WI38 (cell line): ENCODE results near the gene SLC6A4.

Experiments used
- H3K4me3 ChIP-seq: 2 replicates; pipeline ENCODE4 v1.5.1; 2011; ENCODE audit warnings: low read depth, mild to moderate bottlenecking, control low read depth, low read length
- TF ChIP-seq, protein P1 (sequence below): IDR thresholded peaks from 2 replicates; pipeline ENCODE4 v1.5.1; 2012; ENCODE audit warnings: low read depth, mild to moderate bottlenecking, control low read depth, low read length

The SLC6A4 gene

GRCh38 chr17:30200106-30200505 lies 35.4 kb downstream of the SLC6A4 start:
- H3K4me3 ChIP-seq: no peak overlapping the region
- TF ChIP-seq, protein P1, sequence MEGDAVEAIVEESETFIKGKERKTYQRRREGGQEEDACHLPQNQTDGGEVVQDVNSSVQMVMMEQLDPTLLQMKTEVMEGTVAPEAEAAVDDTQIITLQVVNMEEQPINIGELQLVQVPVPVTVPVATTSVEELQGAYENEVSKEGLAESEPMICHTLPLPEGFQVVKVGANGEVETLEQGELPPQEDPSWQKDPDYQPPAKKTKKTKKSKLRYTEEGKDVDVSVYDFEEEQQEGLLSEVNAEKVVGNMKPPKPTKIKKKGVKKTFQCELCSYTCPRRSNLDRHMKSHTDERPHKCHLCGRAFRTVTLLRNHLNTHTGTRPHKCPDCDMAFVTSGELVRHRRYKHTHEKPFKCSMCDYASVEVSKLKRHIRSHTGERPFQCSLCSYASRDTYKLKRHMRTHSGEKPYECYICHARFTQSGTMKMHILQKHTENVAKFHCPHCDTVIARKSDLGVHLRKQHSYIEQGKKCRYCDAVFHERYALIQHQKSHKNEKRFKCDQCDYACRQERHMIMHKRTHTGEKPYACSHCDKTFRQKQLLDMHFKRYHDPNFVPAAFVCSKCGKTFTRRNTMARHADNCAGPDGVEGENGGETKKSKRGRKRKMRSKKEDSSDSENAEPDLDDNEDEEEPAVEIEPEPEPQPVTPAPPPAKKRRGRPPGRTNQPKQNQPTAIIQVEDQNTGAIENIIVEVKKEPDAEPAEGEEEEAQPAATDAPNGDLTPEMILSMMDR: no peak

DNA sequence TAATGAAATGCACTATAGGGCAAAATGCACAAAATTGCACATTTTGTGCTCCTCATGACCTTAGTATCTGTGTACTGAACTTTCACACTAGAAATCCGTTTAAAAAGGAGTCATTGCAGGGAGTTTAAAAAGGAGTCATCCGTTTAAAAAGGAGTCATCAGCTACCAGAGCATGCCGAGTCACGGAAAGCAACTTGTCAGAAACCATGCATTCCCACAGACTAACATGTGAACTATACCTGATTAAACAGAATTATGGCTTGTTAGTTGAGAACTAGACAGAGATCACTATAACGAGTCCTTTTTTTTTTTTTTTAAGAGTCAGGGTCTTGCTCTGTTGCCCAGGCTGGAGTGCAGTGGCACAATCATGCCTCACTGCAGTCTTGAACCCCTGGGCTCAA lies 35.9 kb downstream of the SLC6A4 start:
- TF ChIP-seq, protein P1: no peak
- no peak overlapping the region for H3K4me3 ChIP-seq

GRCh38 chr17:30197416-30197815 lies 38.1 kb downstream of the SLC6A4 start:
- no peak overlapping the region for H3K4me3 ChIP-seq
- TF ChIP-seq, protein P1: no peak

GRCh38 chr17:30196504-30196903 lies 39.0 kb downstream of the SLC6A4 start:
- no peak overlapping the region for H3K4me3 ChIP-seq
- TF ChIP-seq, protein P1: no peak

GRCh38 chr17:30191072-30191471 lies 44.4 kb downstream of the SLC6A4 start:
- TF ChIP-seq, protein P1: no peak
- no peak overlapping the region for H3K4me3 ChIP-seq

DNA sequence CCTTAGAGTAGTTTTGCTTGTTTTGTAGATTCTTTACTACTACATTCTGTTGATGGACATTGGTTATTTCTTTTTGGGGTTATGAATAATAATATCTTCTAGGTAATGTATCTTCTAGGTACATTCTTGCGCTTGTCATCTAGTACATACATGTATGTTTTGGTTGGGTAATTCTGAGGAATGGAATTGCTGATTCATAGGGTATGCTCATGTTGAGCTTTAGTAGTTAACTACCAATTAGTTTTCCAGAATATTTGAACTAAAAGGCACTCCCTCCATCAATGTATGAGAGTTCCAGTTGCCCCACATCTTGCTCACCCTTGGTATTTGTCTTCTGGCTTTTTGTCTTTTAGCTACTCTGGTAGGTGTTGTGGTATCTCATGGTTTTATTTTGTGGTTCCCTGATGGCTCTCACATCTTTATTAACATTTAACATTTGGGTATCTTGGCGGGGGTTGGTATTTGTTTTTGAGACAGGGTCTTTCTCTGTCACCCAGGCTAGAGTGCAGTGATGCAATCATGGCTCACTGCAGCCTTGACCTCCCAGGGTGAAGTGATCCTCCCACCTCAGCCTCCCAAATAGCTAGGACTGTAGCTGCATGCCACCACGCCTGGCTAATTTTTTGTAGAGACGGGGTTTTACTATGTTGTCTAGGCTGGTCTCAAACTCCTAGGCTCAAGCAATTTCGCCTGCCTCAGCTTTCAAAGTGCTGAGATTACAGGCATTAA lies 47.1 kb downstream of the SLC6A4 start:
- H3K4me3 ChIP-seq: no peak overlapping the region
- TF ChIP-seq, protein P1: no peak

- TF ChIP-seq, protein P1: no peak
- no peak overlapping the region for H3K4me3 ChIP-seq
Observed at GRCh38 chr17:30187573-30187972, 47.9 kb downstream of the SLC6A4 start.
